ENCODE measurements around the gene CABP1.
"Not testable (repeated sequence)": the region's sequence is repeated elsewhere in the genome, so short reads cannot be mapped to it uniquely, and the experiment has no call there.

The CABP1 gene

DNA sequence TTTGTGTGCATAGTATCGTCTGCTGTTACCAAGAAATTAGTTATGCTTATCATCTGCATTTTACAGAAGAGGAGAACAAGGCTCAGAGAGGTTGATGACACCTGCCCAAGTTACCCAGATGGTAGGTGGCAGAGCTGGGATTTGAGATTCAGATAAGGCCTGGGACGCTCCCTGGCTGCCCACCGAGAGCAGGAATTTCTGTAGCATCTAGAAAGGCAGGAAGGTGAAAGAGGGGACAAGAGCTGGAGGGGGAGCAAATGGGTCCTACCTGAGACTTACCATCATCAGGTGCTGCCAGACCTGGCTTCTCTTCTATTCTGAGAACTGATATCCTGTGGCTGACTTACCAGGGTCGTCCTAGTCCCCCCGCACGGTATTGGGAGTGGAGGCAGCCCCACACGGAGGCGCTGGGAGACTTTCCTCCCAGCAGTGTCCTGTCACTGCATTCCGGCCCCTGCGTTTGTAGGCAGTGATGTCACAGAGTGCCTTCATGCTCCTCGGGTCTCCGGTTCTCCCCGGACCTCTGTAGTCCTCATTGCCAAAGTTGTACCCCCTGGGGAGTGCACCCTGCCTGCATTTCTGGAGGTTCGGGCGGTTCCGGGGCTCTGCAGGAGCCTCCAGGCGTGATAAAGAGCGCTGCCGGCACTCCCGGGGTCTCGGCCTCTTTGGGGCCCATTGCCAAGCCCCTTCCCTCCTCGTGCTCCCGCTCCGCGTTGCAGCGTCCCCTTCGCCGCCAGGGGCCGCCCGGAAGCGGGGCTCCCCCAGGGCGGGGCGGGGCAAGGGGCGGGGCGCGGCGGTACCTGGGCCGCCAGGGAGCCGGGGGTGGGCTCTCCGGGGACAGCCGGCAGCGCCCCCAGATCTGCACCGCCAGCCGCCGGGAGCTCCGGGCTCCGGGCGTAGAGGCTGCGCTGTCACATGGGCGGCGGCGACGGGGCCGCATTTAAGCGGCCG lies at the start of gene CABP1:
Gene CABP1 (plus strand): TSS at position 856 of the 951 bp plus-strand sequence. CDS start 60 bp downstream, at position 916.
- no peak for FAIRE-seq
- peak; percentile 78 for DNase-seq (ENCODE audit: low spot score)

DNA sequence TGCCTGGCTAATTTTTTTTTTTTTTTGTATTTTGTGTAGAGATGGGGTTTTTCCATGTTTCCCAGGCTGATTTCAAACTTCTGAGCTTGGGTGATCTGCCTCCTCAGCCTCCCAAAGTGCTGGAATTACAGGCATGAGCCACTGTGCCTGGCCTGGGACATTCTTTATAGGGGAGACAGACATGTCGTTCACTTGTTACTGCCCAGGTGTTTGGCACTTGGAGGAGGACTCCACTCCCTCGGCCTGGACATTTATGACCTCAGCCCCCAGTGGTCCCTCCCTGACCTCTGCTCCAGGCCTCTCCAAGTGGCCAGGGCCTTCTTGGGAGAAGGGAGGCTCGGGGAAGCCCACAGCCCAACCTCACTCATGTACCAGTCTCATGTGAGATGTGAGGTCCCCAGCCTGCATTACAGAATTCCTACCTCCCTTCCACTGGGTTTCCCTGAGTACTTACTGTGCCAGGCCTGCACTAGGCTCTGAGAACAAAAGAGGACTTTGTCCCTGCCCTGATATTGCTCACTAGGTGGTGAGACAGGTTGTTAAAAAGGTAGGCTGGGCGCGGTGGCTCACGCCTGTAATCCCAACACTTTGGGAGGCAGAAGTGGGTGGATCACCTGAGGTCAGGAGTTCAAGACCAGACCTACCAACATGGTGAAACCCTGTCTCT lies 49.6 kb upstream of the CABP1 start:
- no peak for DNase-seq (ENCODE audit: low spot score)

GRCh38 chr12:120592121-120593049 lies 48.0 kb upstream of the CABP1 start:
- no peak for DNase-seq (ENCODE audit: low spot score)
- FAIRE-seq, result no peak

More for the DNA sequence above, 49.6 kb upstream of the CABP1 start:
- FAIRE-seq, result no peak

- DNase-seq (ENCODE audit: low spot score), result no peak
- FAIRE-seq, result no peak
Observed at GRCh38 chr12:120596901-120597300, 43.5 kb upstream of the CABP1 start.

DNA sequence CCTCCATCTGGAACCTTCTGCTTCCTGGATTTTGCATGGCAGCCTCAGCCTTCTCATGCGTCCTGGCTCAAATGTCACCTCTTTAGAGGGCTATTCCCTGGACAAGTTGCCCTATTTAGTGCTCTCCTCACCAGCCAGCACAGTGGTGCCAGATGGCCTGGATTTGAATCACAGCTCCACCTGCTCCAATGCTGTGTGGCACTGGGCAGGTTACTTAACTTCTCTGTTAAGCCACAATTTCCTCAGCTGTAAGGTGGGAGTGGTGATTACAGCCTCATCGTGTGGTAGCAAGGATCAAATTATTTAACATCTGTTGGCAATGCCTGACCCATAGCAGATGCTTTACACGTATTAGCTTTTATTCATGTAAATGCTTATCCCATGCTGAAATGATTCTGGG lies 42.6 kb upstream of the CABP1 start:
- no peak for FAIRE-seq
- no peak for DNase-seq (ENCODE audit: low spot score)

DNA sequence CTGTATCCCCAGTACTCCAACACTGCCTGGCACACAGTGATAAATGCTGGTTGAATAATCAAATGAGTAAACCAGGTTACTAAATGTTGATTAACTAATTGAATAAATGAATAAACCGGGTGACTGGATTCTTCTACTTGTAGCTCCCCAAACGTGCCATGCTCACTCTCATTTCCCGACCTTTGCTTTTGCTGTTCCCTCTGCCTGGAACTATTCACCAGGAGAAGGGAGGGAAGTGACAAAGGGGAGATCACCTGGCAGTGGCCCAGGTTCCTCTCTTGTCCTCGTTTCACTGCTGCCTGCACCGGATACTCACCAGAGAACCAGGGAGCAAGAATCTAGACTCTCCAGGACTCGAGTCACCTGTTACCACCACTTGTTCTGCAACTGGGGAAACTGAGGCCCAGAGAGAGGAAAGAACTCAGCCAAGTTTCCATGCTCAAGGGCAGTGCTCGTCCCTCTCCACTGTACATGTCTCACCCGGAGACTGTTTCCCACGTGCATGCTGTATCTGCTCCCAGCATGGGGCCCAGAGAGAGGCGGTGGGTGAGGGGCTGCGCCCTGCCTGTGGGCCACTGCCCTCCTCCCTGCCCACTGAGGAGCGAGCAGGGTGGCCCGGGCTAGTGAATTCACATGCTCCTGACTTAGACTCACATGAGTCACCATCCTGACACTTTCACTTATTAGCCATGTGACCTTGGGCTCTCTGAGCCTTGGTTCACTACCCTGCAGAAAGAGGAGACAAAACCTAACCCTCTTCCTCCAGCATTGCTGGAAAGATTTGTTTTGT lies 41.6 kb upstream of the CABP1 start:
- DNase-seq (ENCODE audit: low spot score) (peak; percentile 68), FAIRE-seq (no peak)

GRCh38 chr12:120599672-120600552 lies 40.5 kb upstream of the CABP1 start:
- DNase-seq (ENCODE audit: low spot score) (no peak), FAIRE-seq (no peak)

DNA sequence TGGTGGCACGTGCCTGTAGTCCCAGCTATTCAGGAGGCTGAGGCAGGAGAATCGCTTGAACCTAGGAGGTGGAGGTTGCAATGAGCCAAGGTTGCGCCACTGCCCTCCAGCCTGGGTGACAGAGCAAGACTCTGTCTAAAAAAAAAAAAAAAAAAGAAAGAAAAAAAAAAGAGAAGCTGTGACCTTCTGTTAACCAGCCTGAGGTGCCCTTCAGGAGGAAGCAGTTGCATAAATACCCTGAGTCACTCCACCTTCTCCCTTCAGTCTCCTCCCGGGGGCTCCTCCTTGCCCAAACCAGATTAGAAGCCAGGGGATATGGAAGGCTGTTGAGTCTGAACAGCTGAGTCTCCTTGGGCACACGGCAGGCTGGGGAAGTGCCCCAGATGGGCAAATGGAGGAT lies 38.0 kb upstream of the CABP1 start:
- not testable (repeated sequence) for DNase-seq (ENCODE audit: low spot score); FAIRE-seq

DNA sequence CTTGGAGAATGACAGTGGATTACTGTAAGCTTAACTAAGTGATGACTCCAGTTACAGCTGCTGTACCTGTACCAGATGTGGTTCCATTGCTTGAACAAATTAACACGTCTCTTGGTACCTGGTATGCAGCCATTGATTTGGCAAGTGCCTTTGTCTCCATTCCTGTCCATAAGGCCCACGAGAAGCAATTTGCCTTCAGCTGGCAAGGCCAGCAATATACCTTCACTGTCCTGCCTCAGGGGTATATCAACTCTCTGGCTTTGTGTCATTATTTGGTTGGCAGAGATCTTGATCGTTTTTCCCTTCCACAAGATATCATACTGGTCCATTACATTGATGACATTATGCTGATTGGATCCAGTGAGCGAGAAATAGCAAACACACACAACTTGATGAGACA lies 29.9 kb upstream of the CABP1 start:
- DNase-seq (ENCODE audit: low spot score) (no peak), FAIRE-seq (no peak)

- not testable (repeated sequence) for DNase-seq (ENCODE audit: low spot score); FAIRE-seq
Observed at GRCh38 chr12:120611534-120611933, 28.9 kb upstream of the CABP1 start.

DNA sequence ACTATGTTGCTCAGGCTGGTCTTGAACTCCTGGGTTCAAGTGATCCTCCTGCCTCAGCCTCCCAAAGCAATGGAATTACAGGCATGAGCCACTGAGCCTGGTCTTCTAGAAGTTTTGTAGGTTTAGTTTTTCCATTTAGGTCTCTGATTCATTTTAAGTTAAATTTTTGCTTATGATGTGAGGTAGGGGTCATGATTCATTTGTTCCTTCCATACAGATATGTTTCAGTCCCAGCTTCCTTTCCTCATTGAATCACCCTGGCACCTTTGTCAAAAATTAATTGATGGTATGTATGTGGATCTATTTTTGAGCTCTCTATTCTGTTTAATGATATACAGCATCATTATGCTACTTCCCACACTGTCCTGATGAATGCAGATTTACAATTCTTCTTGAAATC lies 25.6 kb upstream of the CABP1 start:
- DNase-seq (ENCODE audit: low spot score) (no peak), FAIRE-seq (no peak)

DNA sequence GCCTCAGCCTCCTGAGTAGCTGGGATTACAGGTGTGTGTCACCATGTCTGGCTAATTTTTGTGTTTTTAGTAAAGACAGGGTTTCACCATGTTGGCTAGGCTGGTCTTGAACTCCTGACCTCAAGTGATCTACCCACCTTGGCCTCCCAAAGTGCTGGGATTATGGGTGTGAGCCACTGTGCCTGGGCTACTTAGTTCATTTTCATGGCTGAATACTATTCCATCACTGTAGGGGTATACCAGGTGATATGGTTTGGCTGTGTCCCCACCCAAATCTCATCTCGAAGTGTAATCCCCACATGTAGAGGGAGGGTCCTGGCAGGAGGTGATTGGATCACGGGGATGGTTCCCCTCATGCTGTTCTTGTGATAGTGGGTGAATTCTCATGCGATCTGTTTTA lies 23.2 kb upstream of the CABP1 start:
- not testable (repeated sequence) for FAIRE-seq; DNase-seq (ENCODE audit: low spot score)

DNA sequence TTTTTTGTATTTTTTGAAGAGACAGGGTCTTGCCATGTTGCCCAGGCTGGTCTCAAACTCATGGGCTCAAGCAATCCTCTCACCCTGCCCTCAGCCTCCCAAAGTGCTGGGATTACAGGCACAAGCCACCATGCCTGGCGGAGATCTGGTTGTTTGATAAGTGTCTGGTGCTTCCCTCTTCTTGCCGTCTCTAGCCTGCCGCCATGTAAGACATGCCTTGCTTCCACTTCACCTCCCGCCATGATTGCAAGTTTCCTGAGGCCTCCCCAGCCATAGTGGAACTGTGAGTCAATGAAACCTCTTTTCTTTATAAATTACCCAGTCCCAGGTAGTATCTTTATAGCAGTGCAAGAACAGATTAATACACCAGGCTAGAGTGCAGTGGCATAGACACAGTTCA lies 22.7 kb upstream of the CABP1 start:
- not testable (repeated sequence) for DNase-seq (ENCODE audit: low spot score); FAIRE-seq

DNA sequence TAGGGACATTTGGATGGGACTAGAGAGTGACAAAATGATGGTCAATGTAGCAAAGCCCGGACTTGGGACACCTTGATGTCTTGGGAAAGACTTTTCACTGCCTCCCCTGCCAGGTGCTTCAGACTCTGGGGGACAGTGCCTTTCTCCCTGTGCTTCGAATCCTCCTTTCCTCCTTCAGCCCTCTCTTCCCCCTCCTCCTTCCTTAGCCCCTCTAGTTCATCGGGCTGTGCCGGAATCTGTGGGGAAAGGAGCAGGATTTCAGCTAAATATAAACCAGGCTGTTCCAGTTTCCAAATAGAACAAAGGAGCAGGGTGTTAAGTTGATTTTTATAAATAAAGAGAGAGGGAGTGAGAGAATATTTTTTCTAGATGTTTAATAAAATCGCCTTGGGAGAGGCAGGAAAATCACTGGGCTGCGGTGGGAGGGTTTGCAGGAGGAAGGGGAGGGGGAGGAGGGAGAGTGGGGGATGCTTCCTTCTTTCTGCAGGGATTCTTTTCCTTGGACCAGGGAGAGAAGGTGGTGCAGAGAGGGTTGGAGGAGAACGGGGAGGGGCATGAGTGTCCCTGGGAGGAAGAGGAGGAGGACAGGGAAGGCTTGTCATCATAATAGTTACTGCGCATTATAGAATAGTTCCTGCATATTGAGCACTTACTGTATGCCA lies 21.3 kb upstream of the CABP1 start:
- no peak for FAIRE-seq
- DNase-seq (ENCODE audit: low spot score), result no peak

DNA sequence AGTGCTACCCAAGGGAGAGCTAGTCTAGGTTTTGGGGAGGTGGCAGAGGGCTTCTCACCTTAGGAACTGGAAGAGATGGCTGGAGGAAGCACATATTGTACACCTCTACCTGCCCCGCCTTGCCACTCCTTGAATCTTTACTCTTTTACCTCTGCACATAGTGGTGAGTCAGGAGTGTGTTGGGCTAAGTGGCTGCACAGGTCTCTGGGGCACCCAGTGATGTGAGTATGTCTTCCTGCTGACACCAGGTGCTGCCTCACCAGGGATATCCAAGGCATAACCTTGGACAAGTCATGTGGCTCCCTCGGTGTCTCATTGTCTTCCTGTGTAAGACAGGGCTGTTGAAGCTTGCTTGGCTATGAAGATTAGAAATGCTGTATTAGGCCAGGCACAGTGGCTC lies 19.8 kb upstream of the CABP1 start:
- FAIRE-seq (no peak), DNase-seq (ENCODE audit: low spot score) (no peak)

DNA sequence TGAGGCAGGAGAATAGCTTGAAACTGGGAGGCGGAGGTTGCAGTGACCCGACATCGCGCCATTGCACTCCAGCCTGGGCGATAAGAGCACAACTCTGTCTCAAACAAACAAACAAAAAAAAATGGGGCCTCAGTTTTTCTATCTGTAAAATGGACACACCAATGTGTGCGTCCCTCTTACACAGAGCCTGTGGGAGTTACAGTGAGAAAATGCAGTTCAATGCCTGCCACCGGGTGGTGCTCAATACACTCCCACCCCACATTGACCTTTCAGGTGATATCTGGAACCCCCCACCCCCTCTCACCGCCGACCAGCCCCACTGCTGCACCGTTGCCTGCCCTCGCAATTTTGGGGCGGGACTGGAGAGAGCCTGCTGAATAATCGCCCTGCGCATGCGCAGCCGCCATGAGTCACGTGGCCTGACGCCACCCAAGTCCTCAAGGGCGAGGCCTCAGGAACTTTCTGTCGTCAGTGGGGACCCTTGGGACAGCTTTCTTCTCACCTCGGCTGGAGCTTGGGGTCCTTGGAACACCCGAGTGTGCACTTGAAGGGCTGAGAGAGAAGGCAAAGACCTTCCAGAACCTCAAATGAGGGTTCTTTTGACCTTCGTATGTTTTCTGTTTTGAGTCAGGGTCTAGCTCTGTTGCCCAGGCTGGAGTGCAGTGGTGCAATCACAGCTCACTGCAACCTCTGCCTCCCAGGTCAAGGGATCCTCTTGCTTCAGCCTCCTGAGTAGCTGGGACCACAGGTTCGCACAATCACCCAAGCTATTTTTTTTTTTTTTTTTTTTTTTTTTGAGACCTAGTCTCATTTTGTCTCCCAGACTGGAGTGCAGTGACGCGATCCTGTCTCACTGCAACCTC lies 14.6 kb upstream of the CABP1 start:
- DNase-seq (ENCODE audit: low spot score), result no peak
- FAIRE-seq, result no peak

DNA sequence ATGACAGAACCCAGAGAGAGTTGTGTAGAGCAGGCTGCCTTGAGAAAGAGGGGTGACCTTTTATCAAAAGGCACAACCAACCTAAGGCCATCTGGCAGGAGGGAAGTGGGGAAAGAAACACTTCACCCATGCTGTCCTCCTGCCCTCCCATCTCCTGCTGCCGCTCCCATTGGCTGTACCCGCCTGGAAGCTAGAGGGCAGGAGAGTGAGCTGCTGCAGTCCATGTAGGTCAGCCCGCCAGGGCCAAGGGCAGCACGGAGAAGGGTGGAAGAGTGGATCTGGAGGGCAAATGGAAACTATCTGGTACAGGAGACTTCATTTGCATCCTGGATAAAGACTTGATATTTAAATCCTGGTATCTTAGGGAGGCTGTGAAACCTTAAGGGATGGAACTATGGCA lies 11.5 kb upstream of the CABP1 start:
- FAIRE-seq (peak; percentile 13), DNase-seq (ENCODE audit: low spot score) (no peak)

Data from urothelium cell line (cell line).